ENCODE measurements around the gene TRMT13. TPM values are rescaled to one million over a fixed set of nuclear protein-coding genes. Genes with fewer than 3 reads are reported as not detected.

Gene TRMT13
- total and polyA plus RNA-seq, 9 of the 15 experiments (the other 6 are each of a cell fraction or from before 2014, with no cell fraction given) = 18.7 to 33.0 (median 28.9) TPM

GRCh38 chr1:100164216-100164615, 31.3 kb downstream of the TRMT13 start (continued):
- TF ChIP-seq HDAC2 (IDR thresholded peaks at IDR 0.05) (no peak), KLF13 (tag; IDR thresholded peaks at IDR 0.05; ENCODE audit: borderline replicate concordance, low read depth) (no peak), ZNF274 (IDR thresholded peaks at IDR 0.05; ENCODE audit: borderline replicate concordance, low read depth, low read length) (no peak), ZNF217 (CRISPR knock-in tag; IDR thresholded peaks at IDR 0.05) (no peak), NCOA1 (IDR thresholded peaks at IDR 0.05; ENCODE audit: low read depth) (no peak), ZNF76 (CRISPR knock-in tag; IDR thresholded peaks at IDR 0.05; ENCODE audit: borderline replicate concordance) (no peak), RCOR1 (IDR thresholded peaks at IDR 0.05; ENCODE audit: borderline replicate concordance in 1 of 2, low read depth in 2 of 2, low read length in 2 of 2) (no peak), ZNF324 (CRISPR knock-in tag; IDR thresholded peaks at IDR 0.05) (no peak), PBX2 (CRISPR knock-in tag; IDR thresholded peaks at IDR 0.05; ENCODE audit: low read depth) (no peak), PBX2 (tag; conservative IDR thresholded peaks at IDR 0.05; ENCODE audit: low read depth) (no peak), CLOCK (CRISPR knock-in tag; IDR thresholded peaks at IDR 0.05; ENCODE audit: borderline replicate concordance) (no peak), CEBPZ (IDR thresholded peaks at IDR 0.05; ENCODE audit: borderline replicate concordance, low read depth, low read length) (no peak), ETS2 (tag; IDR thresholded peaks at IDR 0.05; ENCODE audit: borderline replicate concordance, poor library complexity, severe bottlenecking) (no peak), CUX1 (CRISPR knock-in tag; IDR thresholded peaks at IDR 0.05) (no peak)

Measured in K562 (cell line).